Liver (tissue), 9 donors: Measurements from ENCODE around the gene FAM118A. TPM values are rescaled to one million over a fixed set of nuclear protein-coding genes. Genes with fewer than 3 reads are reported as not detected.

Experiments used
- DNase-seq: peaks from one replicate; pipeline ENCODE4 v3.0.0-alpha.2; 2017; ENCODE audit warnings: low spot score
- H3K27ac ChIP-seq, 2 donors: one replicate each; pipeline ENCODE4 v1.7.0; 2013; ENCODE audit warnings: inconsistent platforms in 2 of 2, low read length in 2 of 2, control low read depth in 1 of 2, low read depth in 1 of 2, mild to moderate bottlenecking in 1 of 2
- H3K27me3 ChIP-seq, 4 donors: one replicate each; pipeline versions ENCODE4 v1.6.1 to v1.7.0; 2013; ENCODE audit warnings: low read length in 3 of 4, inconsistent platforms in 1 of 4, mild to moderate bottlenecking in 1 of 4, moderate library complexity in 1 of 4; ENCODE audit not compliant: control insufficient read depth in 4 of 4, insufficient read depth in 4 of 4
- H3K36me3 ChIP-seq, 4 donors: one replicate each; pipeline versions ENCODE4 v1.6.1 to v1.7.0; 2013; ENCODE audit warnings: low read length in 3 of 4, mild to moderate bottlenecking in 3 of 4, low read depth in 1 of 4, moderate library complexity in 1 of 4; ENCODE audit not compliant: control insufficient read depth in 4 of 4, insufficient read depth in 3 of 4
- H3K4me1 ChIP-seq, 4 donors: one replicate each; pipeline versions ENCODE4 v1.6.1 to v1.7.0; 2013; ENCODE audit warnings: low read length in 3 of 4, mild to moderate bottlenecking in 3 of 4, moderate library complexity in 1 of 4; ENCODE audit not compliant: control insufficient read depth in 4 of 4, insufficient read depth in 4 of 4
- H3K4me3 ChIP-seq, 3 donors: one replicate each; pipeline versions ENCODE4 v1.6.1 to v1.7.0; 2013; ENCODE audit warnings: low read length in 3 of 3, control low read depth in 1 of 3, low read depth in 1 of 3, mild to moderate bottlenecking in 1 of 3
- H3K9ac ChIP-seq, 2 donors: one replicate each; pipeline ENCODE4 v1.7.0; 2013; ENCODE audit warnings: low read length in 2 of 2, mild to moderate bottlenecking in 2 of 2, moderate library complexity in 2 of 2, control low read depth in 1 of 2, low read depth in 1 of 2
- H3K9me3 ChIP-seq, 4 donors: one replicate each; pipeline versions ENCODE4 v1.6.1 to v1.7.0; 2013; ENCODE audit warnings: low read length in 3 of 4; ENCODE audit not compliant: control insufficient read depth in 4 of 4
- EGR1 ChIP-seq, 2 donors: IDR thresholded peaks; 2 replicates each; pipeline ENCODE4 v1.6.1; 2016 to 2018; ENCODE audit warnings: antibody characterized with exemption in 2 of 2, low read depth in 2 of 2
- FOXA1 ChIP-seq: IDR thresholded peaks from 2 replicates; pipeline ENCODE4 v1.6.1; 2016; ENCODE audit warnings: antibody characterized with exemption
- FOXA2 ChIP-seq: IDR thresholded peaks from 2 replicates; pipeline ENCODE4 v1.6.1; 2016; ENCODE audit warnings: antibody characterized with exemption
- GABPA ChIP-seq, 2 donors: IDR thresholded peaks in 1 of 2; conservative IDR thresholded peaks in 1 of 2; 2 replicates each; pipeline ENCODE4 v1.6.1; 2016; ENCODE audit warnings: antibody characterized with exemption in 2 of 2, mild to moderate bottlenecking in 1 of 2, moderate library complexity in 1 of 2
- HNF4A ChIP-seq, 2 donors: conservative IDR thresholded peaks; 2 replicates each; pipeline ENCODE4 v1.6.1; 2016; ENCODE audit warnings: antibody characterized with exemption in 2 of 2, mild to moderate bottlenecking in 2 of 2
- HNF4G ChIP-seq: IDR thresholded peaks from 2 replicates; pipeline ENCODE4 v1.6.1; 2016; ENCODE audit warnings: antibody characterized with exemption
- JUND ChIP-seq, 2 donors: IDR thresholded peaks; 2 replicates each; pipeline ENCODE4 v1.6.1; 2016; ENCODE audit warnings: antibody characterized with exemption in 2 of 2
- NR2F2 ChIP-seq: IDR thresholded peaks from 2 replicates; pipeline ENCODE4 v1.6.1; 2016; ENCODE audit warnings: antibody characterized with exemption
- RAD21 ChIP-seq, 2 donors: IDR thresholded peaks; 2 replicates each; pipeline ENCODE4 v1.6.1; 2016; ENCODE audit warnings: antibody characterized with exemption in 2 of 2, mild to moderate bottlenecking in 2 of 2
- RXRA ChIP-seq, 2 donors: IDR thresholded peaks; 2 replicates each; pipeline ENCODE4 v1.6.1; 2017 to 2018; ENCODE audit warnings: antibody characterized with exemption in 2 of 2, mild to moderate bottlenecking in 1 of 2
- SP1 ChIP-seq: IDR thresholded peaks from 2 replicates; pipeline ENCODE4 v1.6.1; 2018; ENCODE audit warnings: antibody characterized with exemption, mild to moderate bottlenecking
- TAF1 ChIP-seq: conservative IDR thresholded peaks from 2 replicates; pipeline ENCODE4 v1.6.1; 2016; ENCODE audit warnings: antibody characterized with exemption, mild to moderate bottlenecking
- YY1 ChIP-seq: IDR thresholded peaks from 2 replicates; pipeline ENCODE4 v1.6.1; 2016; ENCODE audit warnings: antibody characterized with exemption, mild to moderate bottlenecking
- WGBS: extraction: QIAGEN DNeasy Blood & Tissue Kit; methylation state at CpG from one replicate; pipeline ENCODE4 v1.1.7; 2013; 5-methylcytosine and 5-hydroxymethylcytosine counted together
- polyA plus RNA-seq, 2 donors: library from polyadenylated mRNA; stranded (reverse) in 1 of 2; unstranded in 1 of 2; fragments of 200-250 nt in 1 of 2; fragments of >200 nt in 1 of 2; fragmentation: Nextera tagmentation in 1 of 2; extraction: Ambion mirVana in 1 of 2; gene quantifications; one replicate each; pipeline versions ENCODE4 v1.2.1 to v1.2.3, GENCODE V29; 2013 to 2015
- total RNA-seq, 2 donors: library from RNA; depleted of rRNA; stranded (reverse); fragments of >200 nt; gene quantifications; one replicate each; pipeline ENCODE4 v1.2.3, GENCODE V29; 2014
- TF ChIP-seq, protein P1 (sequence below): IDR thresholded peaks from 2 replicates; pipeline ENCODE4 v1.6.1; 2016; ENCODE audit warnings: antibody characterized with exemption
- TF ChIP-seq, protein P2 (sequence below): IDR thresholded peaks from 2 replicates; pipeline ENCODE4 v1.6.1; 2016; ENCODE audit warnings: antibody characterized with exemption, mild to moderate bottlenecking
- TF ChIP-seq, protein P3 (sequence below): IDR thresholded peaks from 2 replicates; pipeline ENCODE4 v1.6.1; 2016; ENCODE audit warnings: antibody characterized with exemption
- TF ChIP-seq, protein P4 (sequence below): fragments of 150-350 bp; IDR thresholded peaks from 2 replicates; pipeline ENCODE4 v1.5.1; 2017; ENCODE audit warnings: improper control_type of control experiment, low read depth, low read length; ENCODE audit not compliant: missing input control
- TF ChIP-seq, protein P5 (sequence below): IDR thresholded peaks from 2 replicates; pipeline ENCODE4 v1.6.1; 2016; ENCODE audit warnings: antibody characterized with exemption
- donor health status: healthy.
- donor health status: healthy.
- donor health status: healthy.
- donor health status: healthy.
- donor health status: healthy.

Gene FAM118A
- total and polyA plus RNA-seq, 4 donors: 4.7 to 36.0 (median 5.6) TPM

DNA sequence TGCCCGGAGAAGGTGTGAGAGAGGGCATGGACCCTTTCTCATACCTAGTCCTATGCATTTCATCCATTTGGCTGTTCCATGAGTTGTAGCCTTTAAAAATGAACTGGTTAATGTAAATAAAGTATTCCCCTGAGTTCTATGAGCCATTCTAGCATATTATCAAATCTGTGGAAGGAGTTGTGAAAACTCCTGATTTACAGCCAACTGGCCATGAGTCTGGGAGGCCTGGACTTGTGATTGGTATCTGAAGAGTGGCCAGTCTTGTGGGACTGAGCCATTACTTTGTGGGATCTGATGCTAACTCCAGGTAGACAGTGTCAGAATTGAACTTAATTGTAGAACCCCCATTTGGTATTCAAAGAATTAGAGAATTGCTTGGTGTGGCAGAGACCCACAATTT, 48.4 kb downstream of the FAM118A start:
- 91% methylated on average over 1 of the region's 1 CpG for WGBS
- no peak for DNase-seq
- H3K9me3 ChIP-seq: no peaks in the 10 kb centered on the region

DNA sequence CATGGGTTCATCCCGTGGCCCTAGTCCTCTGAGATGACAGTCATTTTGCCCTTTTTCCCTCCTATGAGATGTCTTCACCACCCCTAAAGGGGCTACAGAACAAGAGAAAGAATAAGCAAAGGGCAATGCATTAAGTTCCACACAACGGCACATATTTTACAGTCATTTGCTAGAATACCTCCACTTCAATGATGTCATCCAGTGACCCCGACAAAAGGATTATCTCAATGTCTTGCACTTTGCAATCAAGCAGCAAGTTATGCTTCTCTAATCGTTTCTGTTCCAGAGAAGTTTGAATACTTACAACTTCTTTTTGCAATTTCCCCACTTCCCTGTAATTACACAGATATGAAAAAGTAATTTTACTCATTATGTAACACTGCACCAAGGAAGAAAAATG, 49.9 kb downstream of the FAM118A start:
- Histone ChIP-seq H3K9ac (no peak overlapping the region), H3K9me3 (no peaks in the 10 kb centered on the region), H3K27ac (no peak overlapping the region), H3K4me1 (no peaks in the 10 kb centered on the region), H3K4me3 (no peak overlapping the region), H3K36me3 (no peaks in the 10 kb centered on the region), H3K27me3 (no peaks in the 10 kb centered on the region)
- TF ChIP-seq, protein P1, sequence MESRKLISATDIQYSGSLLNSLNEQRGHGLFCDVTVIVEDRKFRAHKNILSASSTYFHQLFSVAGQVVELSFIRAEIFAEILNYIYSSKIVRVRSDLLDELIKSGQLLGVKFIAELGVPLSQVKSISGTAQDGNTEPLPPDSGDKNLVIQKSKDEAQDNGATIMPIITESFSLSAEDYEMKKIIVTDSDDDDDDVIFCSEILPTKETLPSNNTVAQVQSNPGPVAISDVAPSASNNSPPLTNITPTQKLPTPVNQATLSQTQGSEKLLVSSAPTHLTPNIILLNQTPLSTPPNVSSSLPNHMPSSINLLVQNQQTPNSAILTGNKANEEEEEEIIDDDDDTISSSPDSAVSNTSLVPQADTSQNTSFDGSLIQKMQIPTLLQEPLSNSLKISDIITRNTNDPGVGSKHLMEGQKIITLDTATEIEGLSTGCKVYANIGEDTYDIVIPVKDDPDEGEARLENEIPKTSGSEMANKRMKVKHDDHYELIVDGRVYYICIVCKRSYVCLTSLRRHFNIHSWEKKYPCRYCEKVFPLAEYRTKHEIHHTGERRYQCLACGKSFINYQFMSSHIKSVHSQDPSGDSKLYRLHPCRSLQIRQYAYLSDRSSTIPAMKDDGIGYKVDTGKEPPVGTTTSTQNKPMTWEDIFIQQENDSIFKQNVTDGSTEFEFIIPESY: no peak
- TF ChIP-seq HNF4G: no peak
- TF ChIP-seq RAD21 (IDR thresholded peaks at IDR 0.05): no peak
- TF ChIP-seq, protein P2, sequence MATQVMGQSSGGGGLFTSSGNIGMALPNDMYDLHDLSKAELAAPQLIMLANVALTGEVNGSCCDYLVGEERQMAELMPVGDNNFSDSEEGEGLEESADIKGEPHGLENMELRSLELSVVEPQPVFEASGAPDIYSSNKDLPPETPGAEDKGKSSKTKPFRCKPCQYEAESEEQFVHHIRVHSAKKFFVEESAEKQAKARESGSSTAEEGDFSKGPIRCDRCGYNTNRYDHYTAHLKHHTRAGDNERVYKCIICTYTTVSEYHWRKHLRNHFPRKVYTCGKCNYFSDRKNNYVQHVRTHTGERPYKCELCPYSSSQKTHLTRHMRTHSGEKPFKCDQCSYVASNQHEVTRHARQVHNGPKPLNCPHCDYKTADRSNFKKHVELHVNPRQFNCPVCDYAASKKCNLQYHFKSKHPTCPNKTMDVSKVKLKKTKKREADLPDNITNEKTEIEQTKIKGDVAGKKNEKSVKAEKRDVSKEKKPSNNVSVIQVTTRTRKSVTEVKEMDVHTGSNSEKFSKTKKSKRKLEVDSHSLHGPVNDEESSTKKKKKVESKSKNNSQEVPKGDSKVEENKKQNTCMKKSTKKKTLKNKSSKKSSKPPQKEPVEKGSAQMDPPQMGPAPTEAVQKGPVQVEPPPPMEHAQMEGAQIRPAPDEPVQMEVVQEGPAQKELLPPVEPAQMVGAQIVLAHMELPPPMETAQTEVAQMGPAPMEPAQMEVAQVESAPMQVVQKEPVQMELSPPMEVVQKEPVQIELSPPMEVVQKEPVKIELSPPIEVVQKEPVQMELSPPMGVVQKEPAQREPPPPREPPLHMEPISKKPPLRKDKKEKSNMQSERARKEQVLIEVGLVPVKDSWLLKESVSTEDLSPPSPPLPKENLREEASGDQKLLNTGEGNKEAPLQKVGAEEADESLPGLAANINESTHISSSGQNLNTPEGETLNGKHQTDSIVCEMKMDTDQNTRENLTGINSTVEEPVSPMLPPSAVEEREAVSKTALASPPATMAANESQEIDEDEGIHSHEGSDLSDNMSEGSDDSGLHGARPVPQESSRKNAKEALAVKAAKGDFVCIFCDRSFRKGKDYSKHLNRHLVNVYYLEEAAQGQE: no peak
- TF ChIP-seq JUND (IDR thresholded peaks at IDR 0.05): no peak
- TF ChIP-seq FOXA1: no peak
- no peak for TF ChIP-seq YY1
- TF ChIP-seq GABPA (IDR thresholded peaks at IDR 0.05 in 1 of 2, conservative IDR thresholded peaks at IDR 0.05 in 1 of 2): no peak
- no peak for TF ChIP-seq FOXA2
- no peak for TF ChIP-seq EGR1 (IDR thresholded peaks at IDR 0.05; ENCODE audit: low read depth in 2 of 2)
- no peak for TF ChIP-seq HNF4A (conservative IDR thresholded peaks at IDR 0.05)
- TF ChIP-seq, protein P3, sequence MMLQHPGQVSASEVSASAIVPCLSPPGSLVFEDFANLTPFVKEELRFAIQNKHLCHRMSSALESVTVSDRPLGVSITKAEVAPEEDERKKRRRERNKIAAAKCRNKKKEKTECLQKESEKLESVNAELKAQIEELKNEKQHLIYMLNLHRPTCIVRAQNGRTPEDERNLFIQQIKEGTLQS: no peak
- TF ChIP-seq TAF1: no peak
- TF ChIP-seq, protein P4, sequence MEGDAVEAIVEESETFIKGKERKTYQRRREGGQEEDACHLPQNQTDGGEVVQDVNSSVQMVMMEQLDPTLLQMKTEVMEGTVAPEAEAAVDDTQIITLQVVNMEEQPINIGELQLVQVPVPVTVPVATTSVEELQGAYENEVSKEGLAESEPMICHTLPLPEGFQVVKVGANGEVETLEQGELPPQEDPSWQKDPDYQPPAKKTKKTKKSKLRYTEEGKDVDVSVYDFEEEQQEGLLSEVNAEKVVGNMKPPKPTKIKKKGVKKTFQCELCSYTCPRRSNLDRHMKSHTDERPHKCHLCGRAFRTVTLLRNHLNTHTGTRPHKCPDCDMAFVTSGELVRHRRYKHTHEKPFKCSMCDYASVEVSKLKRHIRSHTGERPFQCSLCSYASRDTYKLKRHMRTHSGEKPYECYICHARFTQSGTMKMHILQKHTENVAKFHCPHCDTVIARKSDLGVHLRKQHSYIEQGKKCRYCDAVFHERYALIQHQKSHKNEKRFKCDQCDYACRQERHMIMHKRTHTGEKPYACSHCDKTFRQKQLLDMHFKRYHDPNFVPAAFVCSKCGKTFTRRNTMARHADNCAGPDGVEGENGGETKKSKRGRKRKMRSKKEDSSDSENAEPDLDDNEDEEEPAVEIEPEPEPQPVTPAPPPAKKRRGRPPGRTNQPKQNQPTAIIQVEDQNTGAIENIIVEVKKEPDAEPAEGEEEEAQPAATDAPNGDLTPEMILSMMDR: no peak
- no peak for TF ChIP-seq NR2F2
- TF ChIP-seq, protein P5, sequence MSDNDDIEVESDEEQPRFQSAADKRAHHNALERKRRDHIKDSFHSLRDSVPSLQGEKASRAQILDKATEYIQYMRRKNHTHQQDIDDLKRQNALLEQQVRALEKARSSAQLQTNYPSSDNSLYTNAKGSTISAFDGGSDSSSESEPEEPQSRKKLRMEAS: no peak
- no peak for TF ChIP-seq SP1
- WGBS: 81% methylated on average over 4 of the region's 4 CpGs
- no peak for DNase-seq

More for the DNA sequence above, 48.4 kb downstream of the FAM118A start:
- H3K4me1 ChIP-seq: no peaks in the 10 kb centered on the region
- no peaks in the 10 kb centered on the region for H3K36me3 ChIP-seq
- no peaks in the 10 kb centered on the region for H3K27me3 ChIP-seq
- no peak overlapping the region for H3K27ac ChIP-seq
- H3K4me3 ChIP-seq: no peak overlapping the region
- no peak overlapping the region for H3K9ac ChIP-seq
- no peak for TF ChIP-seq NR2F2
- no peak for TF ChIP-seq GABPA (IDR thresholded peaks at IDR 0.05 in 1 of 2, conservative IDR thresholded peaks at IDR 0.05 in 1 of 2)
- TF ChIP-seq, protein P3: no peak
- TF ChIP-seq RAD21 (IDR thresholded peaks at IDR 0.05): no peak
- TF ChIP-seq RXRA (IDR thresholded peaks at IDR 0.05): no peak
- no peak for TF ChIP-seq FOXA2
- TF ChIP-seq FOXA1: no peak
- no peak for TF ChIP-seq JUND (IDR thresholded peaks at IDR 0.05)
- no peak for TF ChIP-seq TAF1
- TF ChIP-seq EGR1 (IDR thresholded peaks at IDR 0.05; ENCODE audit: low read depth in 2 of 2): no peak
- TF ChIP-seq, protein P5: no peak
- TF ChIP-seq, protein P4: no peak
- no peak for TF ChIP-seq YY1
- no peak for TF ChIP-seq SP1
